GM21447 (cell line): ENCODE measurements around the gene KIF19.
"Not testable (repeated sequence)": the region's sequence is repeated elsewhere in the genome, so short reads cannot be mapped to it uniquely, and the experiment has no call there.

ENCODE experiments used
- ATAC-seq: cut with Tn5 transposase; IDR thresholded peaks from one replicate; pipeline ENCODE4 v1.9.1; 2021; ENCODE audit not compliant: unreplicated experiment

Gene KIF19

GRCh38 chr17:74325743-74326379 is at the start of gene KIF19:
KIF19 (plus strand) TSS chr17:74326226; CDS start chr17:74326350, 124 bp downstream.
- ATAC-seq, result no peak

GRCh38 chr17:74276541-74277009 is 49.5 kb upstream of the KIF19 start:
- no peak for ATAC-seq

- ATAC-seq, result no peak
Measured at GRCh38 chr17:74277935-74278334, 48.1 kb upstream of the KIF19 start.

GRCh38 chr17:74279617-74280016 is 46.4 kb upstream of the KIF19 start:
- not testable (repeated sequence) for ATAC-seq

- ATAC-seq, result no peak
Measured at GRCh38 chr17:74280093-74280513, 45.9 kb upstream of the KIF19 start.

GRCh38 chr17:74281799-74282198 is 44.2 kb upstream of the KIF19 start:
- ATAC-seq, result no peak

- not testable (repeated sequence) for ATAC-seq
Measured at GRCh38 chr17:74282274-74282586, 43.8 kb upstream of the KIF19 start.

GRCh38 chr17:74282587-74283370 is 43.2 kb upstream of the KIF19 start:
- no peak for ATAC-seq

- no peak for ATAC-seq
Measured at GRCh38 chr17:74283371-74283673, 42.7 kb upstream of the KIF19 start.

GRCh38 chr17:74287031-74287602 is 38.9 kb upstream of the KIF19 start:
- no peak for ATAC-seq

GRCh38 chr17:74288785-74289184 is 37.2 kb upstream of the KIF19 start:
- ATAC-seq, result no peak

- ATAC-seq, result no peak
Measured at GRCh38 chr17:74289688-74290087, 36.3 kb upstream of the KIF19 start.

GRCh38 chr17:74290340-74290739 is 35.7 kb upstream of the KIF19 start:
- ATAC-seq, result no peak

- no peak for ATAC-seq
Measured at GRCh38 chr17:74292495-74292894, 33.5 kb upstream of the KIF19 start.

- ATAC-seq, result no peak
Measured at GRCh38 chr17:74295625-74296547, 30.1 kb upstream of the KIF19 start.

GRCh38 chr17:74296548-74296936 is 29.5 kb upstream of the KIF19 start:
- ATAC-seq, result no peak

- no peak for ATAC-seq
Measured at GRCh38 chr17:74297941-74298340, 28.1 kb upstream of the KIF19 start.

- no peak for ATAC-seq
Measured at GRCh38 chr17:74298778-74299177, 27.2 kb upstream of the KIF19 start.

- no peak for ATAC-seq
Measured at GRCh38 chr17:74299226-74300009, 26.6 kb upstream of the KIF19 start.

- ATAC-seq, result no peak
Measured at GRCh38 chr17:74303305-74303704, 22.7 kb upstream of the KIF19 start.

- ATAC-seq, result no peak
Measured at GRCh38 chr17:74304184-74304583, 21.8 kb upstream of the KIF19 start.
